Measurements from ENCODE around the gene PARD3. TPM values are rescaled to one million over a fixed set of nuclear protein-coding genes. Genes with fewer than 3 reads are reported as not detected.

PARD3 gene
- polyA plus RNA-seq, 4 donors, result 64.9 to 85.2 (median 73.4) TPM

GRCh38 chr10:34635111-34635510 lies 180.0 kb downstream of the PARD3 start:
- DNase-seq (ENCODE audit: low read depth in 4 of 4, low spot score in 2 of 4), result no peak

DNA sequence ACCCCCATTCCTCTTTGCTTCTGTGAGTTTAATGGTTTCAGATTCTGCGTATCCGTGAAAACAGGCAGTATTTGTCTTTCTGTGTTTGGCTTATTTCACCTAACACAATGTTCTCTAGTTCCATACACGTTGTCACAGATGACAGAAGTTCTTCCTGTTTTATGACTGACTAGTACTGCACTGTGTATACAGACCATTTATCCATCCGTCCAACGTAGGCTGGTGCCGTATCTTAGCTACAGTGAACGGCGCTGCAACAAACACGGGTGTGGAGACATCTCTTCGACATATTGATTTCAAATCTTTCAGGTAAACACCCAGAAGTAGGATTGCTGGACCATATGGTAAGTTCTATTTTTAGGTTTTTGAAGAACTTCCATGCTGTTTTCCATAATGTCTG lies 181.7 kb downstream of the PARD3 start:
- no peak for DNase-seq (ENCODE audit: low read depth in 4 of 4, low spot score in 2 of 4)

GRCh38 chr10:34629084-34629483 lies 186.0 kb downstream of the PARD3 start:
- DNase-seq (ENCODE audit: low read depth in 4 of 4, low spot score in 2 of 4), result no peak

GRCh38 chr10:34628174-34628796 lies 186.8 kb downstream of the PARD3 start:
- DNase-seq (ENCODE audit: low read depth in 4 of 4, low spot score in 2 of 4), result no peak

- DNase-seq (ENCODE audit: low read depth in 4 of 4, low spot score in 2 of 4), result no peak
These were observed 187.4 kb downstream of the PARD3 start for GRCh38 chr10:34627741-34628140.

DNA sequence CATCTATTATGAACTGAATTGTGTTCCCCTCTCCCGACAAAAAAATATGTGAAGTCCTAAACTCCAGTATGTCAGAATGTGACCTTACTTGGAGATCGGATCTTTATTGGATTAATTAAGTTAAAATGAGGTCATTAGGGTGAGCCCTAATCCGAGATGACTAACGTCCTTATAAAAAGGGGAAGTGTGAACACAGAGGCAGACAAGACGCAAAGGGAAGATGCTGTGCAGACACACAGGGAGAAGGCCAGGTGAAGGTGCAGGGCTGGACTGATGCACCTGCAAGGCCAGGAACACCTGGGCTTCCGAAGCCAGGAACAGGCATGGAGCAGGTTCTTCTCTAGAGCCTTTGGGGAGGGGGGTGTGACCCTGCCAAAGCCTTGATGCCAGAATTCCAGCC lies 187.8 kb downstream of the PARD3 start:
- DNase-seq (ENCODE audit: low read depth in 4 of 4, low spot score in 2 of 4), result no peak

- no peak for DNase-seq (ENCODE audit: low read depth in 4 of 4, low spot score in 2 of 4)
These were observed 188.8 kb downstream of the PARD3 start for GRCh38 chr10:34626158-34626880.

GRCh38 chr10:34624323-34625153 lies 190.6 kb downstream of the PARD3 start:
- DNase-seq (ENCODE audit: low read depth in 4 of 4, low spot score in 2 of 4), result no peak

- DNase-seq (ENCODE audit: low read depth in 4 of 4, low spot score in 2 of 4), result no peak
These were observed 192.2 kb downstream of the PARD3 start for GRCh38 chr10:34622945-34623344.

GRCh38 chr10:34618611-34619010 lies 196.5 kb downstream of the PARD3 start:
- DNase-seq (ENCODE audit: low read depth in 4 of 4, low spot score in 2 of 4), result no peak

DNA sequence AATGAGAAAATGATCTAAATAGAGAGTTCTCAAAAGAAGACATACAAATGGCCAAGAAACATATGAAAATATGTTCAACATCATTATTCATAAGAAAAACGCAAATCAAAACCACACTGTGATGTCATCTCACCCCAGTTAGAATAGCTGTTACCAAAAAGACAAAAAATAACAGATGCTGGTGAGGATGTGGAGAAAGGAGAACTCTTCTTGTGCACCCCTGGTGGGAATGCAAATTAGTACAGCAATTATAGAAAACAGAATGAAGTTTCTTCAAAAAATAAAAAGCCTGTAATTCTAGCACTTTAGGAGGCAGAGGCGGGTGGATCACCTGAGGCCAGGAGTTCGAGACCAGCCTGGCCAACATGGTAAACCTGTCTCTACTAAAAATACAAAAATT lies 199.3 kb downstream of the PARD3 start:
- DNase-seq (ENCODE audit: low read depth in 4 of 4, low spot score in 2 of 4), result no peak

- no peak for DNase-seq (ENCODE audit: low read depth in 4 of 4, low spot score in 2 of 4)
These were observed 201.6 kb downstream of the PARD3 start for GRCh38 chr10:34613491-34613890.

DNA sequence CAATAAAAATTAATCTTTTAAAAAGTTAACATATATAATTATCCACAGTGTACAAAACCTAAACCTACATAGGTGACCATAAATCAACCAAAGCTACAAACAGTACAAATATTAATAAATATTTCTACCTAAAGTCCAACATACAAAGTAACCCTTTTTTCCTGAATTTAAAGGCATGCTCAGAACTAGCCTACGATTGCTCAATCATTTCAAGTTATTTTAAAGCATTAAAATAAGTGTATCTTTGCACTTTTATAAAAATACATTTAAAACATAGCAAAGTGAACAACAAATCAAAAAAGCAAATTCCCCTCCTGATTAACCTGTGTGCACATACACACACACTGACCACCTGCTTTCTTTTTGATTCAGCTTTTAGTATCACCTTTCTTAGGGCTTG lies 202.2 kb downstream of the PARD3 start:
- DNase-seq (ENCODE audit: low read depth in 4 of 4, low spot score in 2 of 4), result no peak

GRCh38 chr10:34612446-34612845 lies 202.7 kb downstream of the PARD3 start:
- DNase-seq (ENCODE audit: low read depth in 4 of 4, low spot score in 2 of 4), result no peak

- no peak for DNase-seq (ENCODE audit: low read depth in 4 of 4, low spot score in 2 of 4)
These were observed 205.7 kb downstream of the PARD3 start for GRCh38 chr10:34609287-34609940.

DNA sequence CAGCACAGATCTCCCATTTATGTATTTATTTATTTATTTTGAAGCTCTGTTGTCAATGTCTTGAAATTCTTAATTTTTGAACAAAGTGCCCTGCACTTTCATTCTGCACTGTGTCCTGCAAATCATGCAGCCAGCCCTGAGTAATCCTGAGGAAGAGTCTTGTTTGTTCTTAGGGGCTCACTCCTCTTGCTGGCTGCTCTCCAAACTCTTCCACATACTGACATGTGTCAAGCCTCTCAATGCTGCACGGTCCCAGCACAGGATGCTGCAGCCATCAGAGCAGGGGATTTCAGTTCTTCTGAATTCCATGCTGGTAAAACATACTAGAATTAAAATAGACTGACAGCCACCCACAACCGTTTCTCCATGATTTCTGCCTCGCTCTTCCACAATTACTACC lies 207.2 kb downstream of the PARD3 start:
- DNase-seq (ENCODE audit: low read depth in 4 of 4, low spot score in 2 of 4), result no peak

DNA sequence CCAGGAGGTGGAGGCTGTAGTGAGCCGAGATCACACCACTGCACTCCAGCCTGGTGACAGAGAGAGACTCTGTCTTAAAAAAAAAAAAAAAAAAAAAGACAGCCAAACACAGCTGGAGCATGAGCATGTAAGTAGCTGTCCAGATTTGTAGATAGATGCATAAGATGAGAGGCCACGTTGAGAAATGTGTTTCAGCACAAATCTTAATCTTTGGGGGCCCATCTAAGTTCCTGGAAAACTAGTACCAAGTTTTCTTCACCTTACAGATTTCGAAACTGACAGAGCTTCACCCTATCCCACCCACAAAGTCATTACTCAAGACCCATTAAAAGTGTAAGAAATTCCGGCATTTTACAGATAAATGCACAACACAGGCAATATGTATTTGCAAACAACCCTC lies 208.2 kb downstream of the PARD3 start:
- no peak for DNase-seq (ENCODE audit: low read depth in 4 of 4, low spot score in 2 of 4)

GRCh38 chr10:34602478-34602877 lies 212.6 kb downstream of the PARD3 start:
- DNase-seq (ENCODE audit: low read depth in 4 of 4, low spot score in 2 of 4), result no peak

DNA sequence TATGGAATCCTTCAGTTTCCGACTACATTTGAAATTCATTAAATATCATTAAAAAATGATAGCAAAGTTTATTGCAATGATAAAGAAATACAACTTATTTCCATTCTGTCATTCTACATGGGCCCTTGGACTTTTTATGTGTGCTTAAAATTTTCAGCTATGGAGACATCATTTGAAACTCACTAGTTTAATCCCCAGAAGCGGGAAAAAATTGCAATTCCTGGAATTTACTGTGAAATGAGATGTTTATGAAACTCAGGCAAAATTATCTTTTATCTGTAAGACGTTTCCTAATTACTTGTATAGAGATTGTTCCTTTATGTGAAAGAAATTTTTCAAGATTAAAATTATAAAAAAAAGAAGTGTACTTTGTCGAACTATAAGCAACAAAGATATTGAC lies 213.4 kb downstream of the PARD3 start:
- no peak for DNase-seq (ENCODE audit: low read depth in 4 of 4, low spot score in 2 of 4)

GRCh38 chr10:34599026-34599795 lies 215.9 kb downstream of the PARD3 start:
- no peak for DNase-seq (ENCODE audit: low read depth in 4 of 4, low spot score in 2 of 4)
